Duodenal mucosa (tissue), 2 donors: Measurements from ENCODE around the gene MYO7B.
A peak's percentile ranks its signal among the peaks of the same experiment; 100 is the strongest.

Experiments used
- H3K27ac ChIP-seq: one replicate; pipeline ENCODE4 v1.7.0; 2013; ENCODE audit warnings: low read depth, low read length
- H3K27me3 ChIP-seq, 2 donors: one replicate each; pipeline ENCODE4 v1.7.0; 2013; ENCODE audit warnings: low read length in 2 of 2, control low read depth in 1 of 2; ENCODE audit not compliant: insufficient read depth in 2 of 2, control insufficient read depth in 1 of 2
- H3K36me3 ChIP-seq, 2 donors: one replicate each; pipeline ENCODE4 v1.7.0; 2013; ENCODE audit warnings: low read length in 2 of 2, control low read depth in 1 of 2; ENCODE audit not compliant: insufficient read depth in 2 of 2, control insufficient read depth in 1 of 2
- H3K4me1 ChIP-seq, 2 donors: one replicate each; pipeline ENCODE4 v1.7.0; 2013; ENCODE audit warnings: low read length in 2 of 2, control low read depth in 1 of 2; ENCODE audit not compliant: insufficient read depth in 2 of 2, control insufficient read depth in 1 of 2
- H3K4me3 ChIP-seq, 2 donors: one replicate each; pipeline ENCODE4 v1.7.0; 2013; ENCODE audit warnings: low read length in 2 of 2, low read depth in 1 of 2
- H3K9ac ChIP-seq, 2 donors: one replicate each; pipeline ENCODE4 v1.7.0; 2013; ENCODE audit warnings: low read length in 2 of 2, low read depth in 1 of 2
- H3K9me3 ChIP-seq, 2 donors: one replicate each; pipeline ENCODE4 v1.7.0; 2013; ENCODE audit warnings: low read length in 2 of 2, control low read depth in 1 of 2; ENCODE audit not compliant: control insufficient read depth in 1 of 2

The MYO7B gene

GRCh38 chr2:127659408-127660290 is 124.2 kb downstream of the MYO7B start:
- no peak overlapping the region for H3K9ac ChIP-seq
- H3K9me3 ChIP-seq = no peaks in the 10 kb centered on the region
- H3K36me3 ChIP-seq = no peaks in the 10 kb centered on the region
- no peak overlapping the region for H3K27ac ChIP-seq
- H3K4me1 ChIP-seq = peaks cover 0 to 14% of the 10 kb centered on the region in 2 donors
- peaks cover 12 to 16% of the 10 kb centered on the region in 2 donors for H3K27me3 ChIP-seq
- no peak overlapping the region for H3K4me3 ChIP-seq

- Histone ChIP-seq H3K27me3 (peaks cover 15 to 22% of the 10 kb centered on the region in 2 donors), H3K4me3 (no peak overlapping the region), H3K27ac (no peak overlapping the region), H3K9me3 (no peaks in the 10 kb centered on the region), H3K9ac (no peak overlapping the region), H3K4me1 (peaks cover 0 to 14% of the 10 kb centered on the region in 2 donors), H3K36me3 (no peaks in the 10 kb centered on the region)
Measured at GRCh38 chr2:127660291-127660578, 124.8 kb downstream of the MYO7B start.

- no peaks in the 10 kb centered on the region for H3K36me3 ChIP-seq
- H3K9me3 ChIP-seq = no peaks in the 10 kb centered on the region
- no peak overlapping the region for H3K9ac ChIP-seq
- no peak overlapping the region for H3K4me3 ChIP-seq
- no peak overlapping the region for H3K27ac ChIP-seq
- peaks cover 15 to 29% of the 10 kb centered on the region in 2 donors for H3K27me3 ChIP-seq
- H3K4me1 ChIP-seq = peaks cover 0 to 14% of the 10 kb centered on the region in 2 donors
Measured at GRCh38 chr2:127661072-127661649, 125.7 kb downstream of the MYO7B start.

GRCh38 chr2:127661949-127662510 is 126.5 kb downstream of the MYO7B start:
- H3K27ac ChIP-seq = no peak overlapping the region
- H3K4me3 ChIP-seq = no peak overlapping the region

GRCh38 chr2:127662937-127663565 is 127.6 kb downstream of the MYO7B start:
- Histone ChIP-seq H3K36me3 (no peaks in the 10 kb centered on the region), H3K4me3 (no peak overlapping the region), H3K4me1 (peaks cover 0 to 14% of the 10 kb centered on the region in 2 donors), H3K27me3 (peaks cover 15 to 29% of the 10 kb centered on the region in 2 donors), H3K27ac (no peak overlapping the region), H3K9ac (no peak overlapping the region), H3K9me3 (no peaks in the 10 kb centered on the region)

More at GRCh38 chr2:127661949-127662510, 126.5 kb downstream of the MYO7B start:
- peaks cover 15 to 29% of the 10 kb centered on the region in 2 donors for H3K27me3 ChIP-seq
- peaks cover 0 to 14% of the 10 kb centered on the region in 2 donors for H3K4me1 ChIP-seq
- H3K36me3 ChIP-seq = no peaks in the 10 kb centered on the region
- no peak overlapping the region for H3K9ac ChIP-seq
- H3K9me3 ChIP-seq = no peaks in the 10 kb centered on the region

- Histone ChIP-seq H3K9me3 (no peaks in the 10 kb centered on the region), H3K4me3 (no peak overlapping the region), H3K9ac (no peak overlapping the region), H3K4me1 (peaks cover 0 to 13% of the 10 kb centered on the region in 2 donors), H3K36me3 (no peaks in the 10 kb centered on the region), H3K27ac (no peak overlapping the region), H3K27me3 (peaks cover 15 to 29% of the 10 kb centered on the region in 2 donors)
Measured at GRCh38 chr2:127663566-127664064, 128.1 kb downstream of the MYO7B start.

GRCh38 chr2:127664065-127664894 is 128.8 kb downstream of the MYO7B start:
- Histone ChIP-seq H3K36me3 (no peaks in the 10 kb centered on the region), H3K4me1 (peaks cover 0 to 7% of the 10 kb centered on the region in 2 donors), H3K27me3 (peaks cover 15 to 29% of the 10 kb centered on the region in 2 donors), H3K27ac (peak overlapping the region; percentile 25), H3K9me3 (no peaks in the 10 kb centered on the region), H3K4me3 (peak overlapping the region in 1 of 2 donors; percentile 32), H3K9ac (no peak overlapping the region)

GRCh38 chr2:127664895-127665225 is 129.4 kb downstream of the MYO7B start:
- no peaks in the 10 kb centered on the region for H3K36me3 ChIP-seq
- no peaks in the 10 kb centered on the region for H3K9me3 ChIP-seq
- no peak overlapping the region for H3K9ac ChIP-seq
- H3K4me1 ChIP-seq = peaks cover 0 to 2% of the 10 kb centered on the region in 2 donors
- peaks cover 15 to 29% of the 10 kb centered on the region in 2 donors for H3K27me3 ChIP-seq
- peak overlapping the region; percentile 25 for H3K27ac ChIP-seq
- H3K4me3 ChIP-seq = peak overlapping the region in 1 of 2 donors; percentile 32

- no peaks in the 10 kb centered on the region for H3K36me3 ChIP-seq
- no peaks in the 10 kb centered on the region for H3K9me3 ChIP-seq
- H3K27ac ChIP-seq = no peak overlapping the region
- H3K27me3 ChIP-seq = peaks cover 15 to 29% of the 10 kb centered on the region in 2 donors
- H3K4me3 ChIP-seq = no peak overlapping the region
- H3K4me1 ChIP-seq = peaks cover 0 to 2% of the 10 kb centered on the region in 2 donors
- H3K9ac ChIP-seq = no peak overlapping the region
Measured at GRCh38 chr2:127665267-127665893, 129.9 kb downstream of the MYO7B start.
